ENCODE measurements around the gene ADGRD1. TPM values are rescaled to one million over a fixed set of nuclear protein-coding genes. Genes with fewer than 3 reads are reported as not detected.

ADGRD1 gene
- total RNA-seq, 3 donors from 2014 or later: 11.6 to 47.5 (median 18.7) TPM

DNA sequence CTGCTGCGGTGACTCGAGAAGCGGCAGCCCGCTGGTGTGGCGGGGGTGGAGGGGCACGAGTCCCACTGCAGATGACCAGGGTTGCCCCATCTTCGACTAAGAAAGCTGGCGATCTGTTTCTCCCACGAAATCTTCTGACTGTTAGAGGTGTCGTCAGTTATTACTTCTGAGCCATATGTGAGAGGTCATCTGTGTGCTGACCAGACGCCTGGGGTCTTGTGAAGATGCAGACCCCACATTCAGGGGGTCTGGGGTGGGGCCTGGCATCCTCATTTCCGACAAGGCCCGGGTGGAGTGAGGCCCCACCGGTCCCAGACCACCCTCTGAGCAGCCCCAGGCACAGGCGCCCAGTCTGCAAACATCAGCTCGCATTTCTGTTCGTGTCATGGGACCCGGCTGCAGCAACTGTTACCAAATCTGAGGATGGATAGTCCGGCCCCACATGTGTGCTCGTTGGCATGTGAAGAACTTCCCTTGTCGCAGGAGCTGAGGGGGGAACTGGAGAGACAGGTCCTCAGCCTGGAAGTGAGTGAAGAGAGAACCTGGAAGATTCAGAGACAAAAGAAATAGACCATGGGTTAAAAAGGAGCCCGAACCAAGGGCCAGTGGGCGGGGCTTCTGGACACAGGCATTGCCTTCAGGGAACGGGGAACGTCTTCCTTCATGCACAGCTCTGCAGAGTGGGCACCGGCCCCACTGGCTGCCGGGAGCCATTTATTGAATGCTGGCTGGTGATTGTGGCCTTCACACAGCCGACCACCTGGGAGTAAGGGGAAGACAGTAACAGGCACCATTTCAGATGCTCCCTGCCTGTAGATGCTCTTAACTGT is 135.2 kb downstream of the ADGRD1 start:
- Histone ChIP-seq H3K4me1 (no peaks in the 10 kb centered on the region), H3K4me3 (no peak overlapping the region), H3K27me3 (peaks cover 0 to 15% of the 10 kb centered on the region in 2 donors), H3K9me3 (no peaks in the 10 kb centered on the region), H3K27ac (no peak overlapping the region), H3K36me3 (no peaks in the 10 kb centered on the region)
- no peak for TF ChIP-seq CTCF (IDR thresholded peaks at IDR 0.05)
- TF ChIP-seq POLR2A (IDR thresholded peaks at IDR 0.05): no peak
- TF ChIP-seq POLR2AphosphoS5 (IDR thresholded peaks at IDR 0.05): no peak
- intact Hi-C loops (cut with DNase I; ENCODE audit: low total_unique reads): no loop called here
- no peak for DNase-seq (ENCODE audit: low spot score in 2 of 2)

DNA sequence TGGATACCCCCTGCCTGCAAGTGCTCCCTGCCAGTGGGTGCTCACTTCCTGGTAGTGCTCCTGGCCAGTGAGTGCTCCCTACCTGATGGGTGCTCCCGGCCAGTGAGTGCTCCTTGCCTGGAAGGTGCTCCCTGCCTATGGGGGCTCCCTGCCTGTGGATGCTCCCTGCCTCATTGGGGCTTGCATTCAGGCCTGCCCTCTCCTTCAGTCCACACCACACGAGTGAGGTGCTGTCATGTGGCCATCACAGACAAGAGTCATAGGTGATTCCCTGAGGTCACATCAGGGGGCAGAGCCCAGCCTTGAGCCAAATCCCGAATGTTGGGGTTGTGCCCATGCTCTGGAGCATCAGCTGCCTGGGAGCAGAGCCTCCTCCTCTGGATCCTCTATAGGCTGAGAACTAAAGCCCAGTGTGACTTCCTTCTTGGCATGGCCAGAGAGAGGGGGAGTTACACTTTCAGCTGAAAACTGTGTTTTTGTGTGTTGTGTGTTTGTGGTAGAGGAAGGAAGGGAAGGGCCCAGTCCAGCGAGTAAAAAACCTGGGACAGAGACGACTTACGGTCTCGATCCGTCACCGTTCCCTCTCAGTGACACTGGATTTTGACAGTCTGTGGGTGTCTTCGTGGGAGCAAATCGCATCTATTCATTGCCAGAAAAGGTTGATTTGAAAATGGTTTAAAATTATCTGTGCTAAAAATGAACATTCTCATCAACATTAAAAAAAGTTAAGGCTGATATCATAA is 136.0 kb downstream of the ADGRD1 start:
- no peaks in the 10 kb centered on the region for H3K4me1 ChIP-seq
- intact Hi-C loops (cut with DNase I; ENCODE audit: low total_unique reads): no loop called here
- H3K27ac ChIP-seq: no peak overlapping the region
- TF ChIP-seq CTCF (IDR thresholded peaks at IDR 0.05) (no peak), POLR2A (IDR thresholded peaks at IDR 0.05) (no peak), POLR2AphosphoS5 (IDR thresholded peaks at IDR 0.05) (no peak)
- H3K4me3 ChIP-seq: no peak overlapping the region
- H3K27me3 ChIP-seq: peaks cover 0 to 7% of the 10 kb centered on the region in 2 donors
- no peaks in the 10 kb centered on the region for H3K36me3 ChIP-seq
- no peaks in the 10 kb centered on the region for H3K9me3 ChIP-seq
- DNase-seq (ENCODE audit: low spot score in 2 of 2): no peak

DNA sequence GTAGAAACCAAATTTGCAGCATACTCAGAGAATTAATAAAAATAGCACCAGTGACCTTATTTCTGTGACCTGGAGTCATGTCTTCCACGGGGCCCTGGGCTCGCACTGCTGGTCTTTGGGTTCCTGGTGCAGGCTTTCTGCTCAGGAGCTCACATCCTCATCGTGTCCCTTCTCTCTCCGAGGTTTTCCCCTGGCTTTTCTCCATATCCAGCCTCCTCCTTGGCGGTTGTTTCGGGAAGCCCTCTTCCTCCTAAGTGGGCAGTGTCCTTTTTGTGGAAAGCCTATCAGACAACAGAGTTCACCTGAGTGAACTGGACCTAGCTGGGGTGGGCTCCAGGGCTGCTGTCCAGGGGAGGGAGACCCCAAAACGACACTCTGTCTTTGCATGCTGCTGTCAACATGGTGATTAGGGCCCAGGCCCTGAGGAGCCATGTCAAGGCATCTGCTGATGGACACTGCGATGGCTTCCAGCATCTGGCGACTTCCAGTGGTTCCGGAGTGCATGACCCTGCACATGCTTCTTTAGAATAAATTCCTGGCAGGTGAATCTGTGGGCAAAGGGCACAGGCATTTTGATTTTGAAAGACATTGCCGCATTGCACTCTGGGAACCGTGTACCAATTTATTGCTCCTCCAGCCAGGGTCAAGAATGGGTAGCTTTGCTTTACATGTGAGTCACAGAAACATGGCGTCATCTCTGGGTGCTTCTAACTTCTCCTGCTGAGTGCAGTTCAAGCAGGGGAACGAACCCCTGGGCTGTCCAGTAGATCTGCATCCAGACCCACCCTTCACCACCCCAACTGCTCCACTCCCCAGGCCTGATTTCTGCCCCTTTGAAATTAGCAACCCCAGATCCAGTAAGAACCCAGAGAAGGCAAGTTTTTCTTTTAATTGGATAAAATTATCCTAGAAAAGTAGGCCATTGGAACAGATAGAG is 136.8 kb downstream of the ADGRD1 start:
- H3K27ac ChIP-seq: no peak overlapping the region
- H3K4me3 ChIP-seq: no peak overlapping the region
- no peak for TF ChIP-seq POLR2AphosphoS5 (IDR thresholded peaks at IDR 0.05)
- H3K4me1 ChIP-seq: no peaks in the 10 kb centered on the region
- no peaks in the 10 kb centered on the region for H3K9me3 ChIP-seq
- no peak for DNase-seq (ENCODE audit: low spot score in 2 of 2)
- no peaks in the 10 kb centered on the region for H3K36me3 ChIP-seq
- peaks cover 0 to 3% of the 10 kb centered on the region in 2 donors for H3K27me3 ChIP-seq
- intact Hi-C loops (cut with DNase I; ENCODE audit: low total_unique reads): no loop called here

GRCh38 chr12:131091413-131091975 is 137.8 kb downstream of the ADGRD1 start:
- TF ChIP-seq POLR2AphosphoS5 (IDR thresholded peaks at IDR 0.05) (no peak), POLR2A (IDR thresholded peaks at IDR 0.05) (no peak), CTCF (IDR thresholded peaks at IDR 0.05) (no peak)
- no peak overlapping the region for H3K4me3 ChIP-seq
- H3K27me3 ChIP-seq: peaks cover 0 to 3% of the 10 kb centered on the region in 2 donors
- H3K9me3 ChIP-seq: no peaks in the 10 kb centered on the region
- DNase-seq (ENCODE audit: low spot score in 2 of 2): no peak
- intact Hi-C loops (cut with DNase I; ENCODE audit: low total_unique reads): no loop called here
- H3K4me1 ChIP-seq: no peaks in the 10 kb centered on the region
- no peaks in the 10 kb centered on the region for H3K36me3 ChIP-seq
- no peak overlapping the region for H3K27ac ChIP-seq

All from breast epithelium (tissue), 4 donors.